OCI-LY7 (cell line): ENCODE results near the gene GALNT10.

Experiments
- CTCF ChIP-seq: fragments of 200-600 bp; sonication (generic); conservative IDR thresholded peaks from 2 replicates; pipeline ENCODE4 v1.5.1; 2014; ENCODE audit warnings: mild to moderate bottlenecking, antibody characterized with exemption, low read length, moderate library complexity, mixed read lengths
- EZH2phosphoT487 ChIP-seq: fragments of 200-600 bp; sonication (generic); IDR thresholded peaks from 2 replicates; pipeline ENCODE4 v1.6.1; 2018; ENCODE audit warnings: low read depth, borderline replicate concordance, mild to moderate bottlenecking, mixed run types, antibody characterized with exemption, low read length, moderate library complexity, mixed read lengths

- no peak for TF ChIP-seq CTCF
- TF ChIP-seq EZH2phosphoT487, result no peak
These were observed 14.4 kb upstream of the GALNT10 start for GRCh38 chr5:154176181-154176580.
